Measurements from ENCODE around the gene IL17RC.
A peak's percentile ranks its signal among the peaks of the same experiment; 100 is the strongest.
"Not testable (repeated sequence)": the region's sequence is repeated elsewhere in the genome, so short reads cannot be mapped to it uniquely, and the experiment has no call there.

Gene IL17RC

GRCh38 chr3:9917820-9918219 lies 922 bp downstream of the IL17RC start:
- no peak for DNase-seq

GRCh38 chr3:9918261-9919038 lies 1.6 kb downstream of the IL17RC start:
- DNase-seq = no peak

DNA sequence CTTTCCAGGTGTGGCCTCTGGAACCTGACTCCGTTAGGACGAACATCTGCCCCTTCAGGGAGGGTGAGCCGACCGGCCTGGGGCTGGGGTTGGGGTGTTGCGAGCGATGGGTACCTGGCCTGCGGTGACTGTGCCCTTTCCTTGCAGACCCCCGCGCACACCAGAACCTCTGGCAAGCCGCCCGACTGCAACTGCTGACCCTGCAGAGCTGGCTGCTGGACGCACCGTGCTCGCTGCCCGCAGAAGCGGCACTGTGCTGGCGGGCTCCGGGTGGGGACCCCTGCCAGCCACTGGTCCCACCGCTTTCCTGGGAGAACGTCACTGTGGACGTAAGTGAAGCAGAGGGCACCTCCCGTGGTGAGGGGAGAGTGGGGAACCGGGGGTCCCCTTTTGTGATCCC lies 11.3 kb downstream of the IL17RC start:
- no peak for DNase-seq

DNA sequence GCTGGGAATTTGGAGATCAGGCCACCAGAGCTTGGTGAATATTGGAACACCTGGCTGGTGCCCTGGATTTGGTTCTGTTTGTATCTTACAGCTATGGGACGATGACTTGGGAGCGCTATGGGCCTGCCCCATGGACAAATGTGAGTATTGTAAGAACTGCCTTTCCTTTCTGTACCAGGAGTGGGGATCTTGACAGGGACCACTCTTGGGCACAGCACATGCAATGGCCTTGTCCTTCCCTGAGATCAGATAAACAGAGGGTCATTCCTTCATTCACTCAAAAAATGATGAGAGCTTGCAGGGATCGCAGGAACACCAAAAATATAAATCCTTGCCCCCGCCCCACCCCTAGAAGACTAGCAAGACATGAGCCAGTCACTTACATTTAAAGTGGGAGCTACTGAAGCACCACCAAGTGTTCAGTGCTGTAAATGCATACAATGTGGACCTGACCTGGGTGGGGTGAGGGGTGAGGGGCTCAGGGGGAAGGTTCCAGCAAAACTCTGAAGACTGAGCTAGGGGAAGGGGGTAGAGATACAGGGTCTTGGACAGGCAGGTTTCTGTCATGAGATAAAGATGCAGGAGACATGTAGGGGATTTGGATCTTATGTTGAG lies 14.0 kb downstream of the IL17RC start:
- DNase-seq = peak in 1 of 2 donors; percentile 13

GRCh38 chr3:9932535-9932842 lies 15.6 kb downstream of the IL17RC start:
- DNase-seq = no peak

- peak; percentile 90 for DNase-seq
Observed at GRCh38 chr3:9932843-9933560, 16.1 kb downstream of the IL17RC start.

GRCh38 chr3:9933561-9934234 lies 16.8 kb downstream of the IL17RC start, which contains the start of gene CRELD1:
Gene CRELD1 (plus strand): TSS chr3:9933834. CDS start chr3:9934439, 605 bp downstream.
- peak; percentile 97 to 98 for DNase-seq

- DNase-seq = peak; percentile 44 to 54
Observed at GRCh38 chr3:9934235-9934621, 17.3 kb downstream of the IL17RC start.

- no peak for DNase-seq
Observed at GRCh38 chr3:9934993-9935392, 18.1 kb downstream of the IL17RC start.

GRCh38 chr3:9935966-9936510 lies 19.1 kb downstream of the IL17RC start:
- no peak for DNase-seq

- no peak for DNase-seq
Observed at GRCh38 chr3:9937486-9938238, 20.8 kb downstream of the IL17RC start.

GRCh38 chr3:9938966-9939365 lies 22.1 kb downstream of the IL17RC start:
- no peak for DNase-seq

GRCh38 chr3:9939906-9940305 lies 23.0 kb downstream of the IL17RC start:
- not testable (repeated sequence) for DNase-seq

- DNase-seq = no peak
Observed at GRCh38 chr3:9940746-9941145, 23.8 kb downstream of the IL17RC start.

DNA sequence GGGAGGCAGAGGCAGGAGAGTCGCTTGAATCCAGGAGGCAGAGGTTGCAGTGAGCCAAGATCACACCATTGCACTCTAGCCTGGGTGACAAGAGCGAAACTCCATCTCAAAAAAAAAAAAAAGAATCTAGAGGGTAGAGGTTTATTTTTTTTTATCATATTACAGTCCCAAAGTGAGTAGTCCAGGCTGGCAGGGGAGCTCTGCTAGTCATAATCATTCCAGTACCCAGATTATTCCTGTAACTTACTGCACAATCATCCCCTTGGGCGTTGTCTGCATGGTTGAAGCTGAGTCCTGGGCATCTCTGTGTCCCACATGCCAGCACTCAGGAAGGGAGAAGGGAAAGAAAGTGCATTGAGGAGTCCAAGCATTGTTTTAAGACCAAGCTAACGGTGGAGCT lies 25.3 kb downstream of the IL17RC start:
- no peak for DNase-seq

DNA sequence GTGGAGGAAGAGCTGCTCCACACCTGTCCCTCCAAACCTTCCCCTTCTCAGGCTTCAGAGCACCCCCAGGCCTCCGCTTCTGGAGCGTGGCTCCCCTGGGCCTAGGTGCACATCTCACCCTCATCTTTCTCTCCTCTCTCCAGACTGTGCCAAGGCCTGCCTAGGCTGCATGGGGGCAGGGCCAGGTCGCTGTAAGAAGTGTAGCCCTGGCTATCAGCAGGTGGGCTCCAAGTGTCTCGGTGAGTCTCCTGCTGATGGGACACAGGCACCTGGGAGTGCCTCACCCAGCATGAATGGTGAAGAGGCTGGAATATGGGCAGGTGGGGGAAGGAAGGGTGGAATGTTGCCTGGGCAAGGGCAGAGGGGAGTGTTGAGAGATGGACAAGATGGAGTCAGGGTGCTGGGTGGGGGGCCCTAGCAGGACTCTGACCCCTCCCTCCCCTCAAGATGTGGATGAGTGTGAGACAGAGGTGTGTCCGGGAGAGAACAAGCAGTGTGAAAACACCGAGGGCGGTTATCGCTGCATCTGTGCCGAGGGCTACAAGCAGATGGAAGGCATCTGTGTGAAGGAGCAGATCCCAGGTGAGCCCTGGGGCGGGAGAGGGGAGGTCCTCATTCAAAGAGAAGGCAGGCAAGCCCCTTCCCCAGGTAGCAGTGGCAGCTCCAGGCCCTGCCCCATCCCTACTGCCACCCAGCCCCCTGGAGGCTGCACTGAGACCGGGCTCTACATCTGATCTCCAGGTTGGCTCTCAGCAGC lies 26.2 kb downstream of the IL17RC start:
- DNase-seq = no peak

DNA sequence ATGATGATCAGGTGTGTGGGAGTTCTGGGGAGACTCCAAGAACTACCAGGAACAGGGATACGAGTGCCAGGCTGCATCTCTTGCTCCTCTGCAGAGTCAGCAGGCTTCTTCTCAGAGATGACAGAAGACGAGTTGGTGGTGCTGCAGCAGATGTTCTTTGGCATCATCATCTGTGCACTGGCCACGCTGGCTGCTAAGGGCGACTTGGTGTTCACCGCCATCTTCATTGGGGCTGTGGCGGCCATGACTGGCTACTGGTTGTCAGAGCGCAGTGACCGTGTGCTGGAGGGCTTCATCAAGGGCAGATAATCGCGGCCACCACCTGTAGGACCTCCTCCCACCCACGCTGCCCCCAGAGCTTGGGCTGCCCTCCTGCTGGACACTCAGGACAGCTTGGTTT lies 27.4 kb downstream of the IL17RC start:
- no peak for DNase-seq

GRCh38 chr3:9945358-9945757 lies 28.5 kb downstream of the IL17RC start:
- DNase-seq = no peak

DNA sequence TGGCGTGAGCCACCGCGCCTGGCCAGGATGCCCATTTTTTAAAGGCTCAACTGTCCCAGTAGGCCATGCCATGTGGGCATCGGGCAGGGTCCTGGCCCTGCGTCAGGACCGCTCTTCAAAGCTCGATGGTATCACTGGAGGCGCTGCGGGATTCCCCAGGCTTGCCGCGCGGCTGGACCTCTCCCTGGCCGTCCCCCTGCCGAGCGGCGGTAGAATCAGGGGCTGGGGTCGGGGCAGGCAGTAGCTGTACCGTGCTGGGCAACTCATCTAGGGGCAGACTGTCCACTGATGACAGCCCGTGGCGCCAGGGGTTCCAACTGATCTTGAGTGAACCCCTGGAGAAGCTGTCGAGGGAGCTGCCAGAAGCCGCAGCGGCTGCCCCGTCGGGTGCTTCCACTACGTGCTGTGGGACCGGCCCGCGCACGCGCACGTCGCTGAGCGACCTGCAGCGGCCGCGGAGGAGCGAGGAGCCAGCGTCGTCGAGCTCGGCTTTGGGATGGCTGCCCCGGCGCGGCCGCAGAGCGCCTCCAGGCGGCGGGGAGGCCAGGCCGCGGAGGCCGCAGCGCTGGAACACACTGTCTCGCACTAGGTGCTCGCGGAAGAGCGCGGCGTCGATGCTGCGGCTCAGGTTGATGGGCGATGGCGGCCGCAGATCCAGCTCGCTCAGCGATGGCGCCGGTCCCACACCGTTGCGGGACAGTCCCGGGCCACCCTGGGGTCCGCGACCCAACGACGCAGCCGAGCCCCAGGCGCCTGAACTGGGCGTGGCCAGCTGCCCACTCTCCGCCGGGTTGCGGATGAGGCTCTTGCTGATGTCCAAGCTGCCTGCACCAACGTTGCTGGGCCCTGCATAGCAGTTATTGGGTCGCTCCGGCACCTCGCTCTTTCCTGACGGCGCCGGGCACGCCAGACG lies 29.5 kb downstream of the IL17RC start:
- DNase-seq = peak; percentile 84 to 90

Measured in CD4-positive, alpha-beta T cell treated with Interleukin-4 for 1 hour (primary cell).